Osteoblast (primary cell): ENCODE data around the gene TTC13. TPM values are rescaled to one million over a fixed set of nuclear protein-coding genes. Genes with fewer than 3 reads are reported as not detected.

Source experiments
- DNase-seq: peaks from one replicate; pipeline ENCODE4 v3.0.0; 2011; ENCODE audit warnings: low spot score, mixed read lengths; ENCODE audit not compliant: insufficient read length; ENCODE audit errors: missing footprints
- H2AFZ ChIP-seq: 2 replicates; pipeline ENCODE4 v1.6.0; 2011; ENCODE audit warnings: mild to moderate bottlenecking, low read length
- H3K27ac ChIP-seq: 2 replicates; pipeline ENCODE4 v1.5.1; 2011; ENCODE audit warnings: mild to moderate bottlenecking, low read depth, low read length, moderate library complexity
- H3K27me3 ChIP-seq: 2 replicates; pipeline ENCODE4 v1.6.0; 2012; ENCODE audit warnings: mild to moderate bottlenecking, control low read depth, inconsistent platforms, low read length, moderate library complexity; ENCODE audit not compliant: insufficient read depth
- H3K36me3 ChIP-seq: 2 replicates; pipeline ENCODE4 v1.5.1; 2011; ENCODE audit warnings: mild to moderate bottlenecking, low read length, control low read depth, moderate library complexity; ENCODE audit not compliant: insufficient read depth
- H3K4me1 ChIP-seq: 2 replicates; pipeline ENCODE4 v1.5.1; 2011; ENCODE audit warnings: mild to moderate bottlenecking, low read length, control low read depth, moderate library complexity; ENCODE audit not compliant: insufficient read depth
- H3K4me2 ChIP-seq: 2 replicates; pipeline ENCODE4 v1.6.0; 2011; ENCODE audit warnings: mild to moderate bottlenecking, low read length; ENCODE audit not compliant: insufficient read depth
- H3K4me3 ChIP-seq: fragments of 200-600 bp; sonication (generic); 3 replicates; pipeline ENCODE4 v1.5.1; 2012; ENCODE audit warnings: mild to moderate bottlenecking, low read length, inconsistent platforms; ENCODE audit not compliant: insufficient read depth
- H3K79me2 ChIP-seq: 2 replicates; pipeline ENCODE4 v1.6.0; 2012; ENCODE audit warnings: mild to moderate bottlenecking, low read length, control low read depth, inconsistent platforms; ENCODE audit not compliant: insufficient read depth
- H3K9me3 ChIP-seq: 2 replicates; pipeline ENCODE4 v1.5.1; 2011; ENCODE audit warnings: low read depth, low read length, control low read depth
- H4K20me1 ChIP-seq: 2 replicates; pipeline ENCODE4 v1.6.0; 2012; ENCODE audit warnings: mild to moderate bottlenecking, low read length, control low read depth; ENCODE audit not compliant: insufficient read depth
- CTCF ChIP-seq: IDR thresholded peaks from 2 replicates; pipeline ENCODE4 v1.5.1; 2011; ENCODE audit warnings: mild to moderate bottlenecking, low read depth, low read length, moderate library complexity; ENCODE audit errors: extremely low read depth
- total RNA-seq: library from RNA; depleted of rRNA; stranded (reverse); fragments of >200 nt; gene quantifications from 2 replicates; pipeline ENCODE4 v1.2.3, GENCODE V29; 2012

Gene TTC13
- total RNA-seq, 1 donor: 15.9 TPM

- H3K27me3 ChIP-seq: no peaks in the 10 kb centered on the region
- peak overlapping the region; percentile 53 for H3K4me2 ChIP-seq
- H2AFZ ChIP-seq: no peak overlapping the region
- H4K20me1 ChIP-seq: no peaks in the 10 kb centered on the region
- H3K27ac ChIP-seq: peak overlapping the region; percentile 58
- TF ChIP-seq CTCF: no peak
- peak; percentile 85 for DNase-seq
- H3K79me2 ChIP-seq: no peaks in the 10 kb centered on the region
- peaks cover 32% of the 10 kb centered on the region for H3K4me1 ChIP-seq
- H3K36me3 ChIP-seq: no peaks in the 10 kb centered on the region
- no peaks in the 10 kb centered on the region for H3K9me3 ChIP-seq
- no peak overlapping the region for H3K4me3 ChIP-seq
These were observed 78.8 kb downstream of the TTC13 start for GRCh38 chr1:230899841-230900251.

GRCh38 chr1:230898748-230899147 is 79.9 kb downstream of the TTC13 start:
- Histone ChIP-seq H3K4me1 (peaks cover 32% of the 10 kb centered on the region), H3K4me3 (no peak overlapping the region), H4K20me1 (no peaks in the 10 kb centered on the region), H3K36me3 (no peaks in the 10 kb centered on the region), H3K4me2 (no peak overlapping the region), H3K9me3 (no peaks in the 10 kb centered on the region), H3K79me2 (no peaks in the 10 kb centered on the region), H3K27ac (no peak overlapping the region), H3K27me3 (no peaks in the 10 kb centered on the region), H2AFZ (no peak overlapping the region)
- TF ChIP-seq CTCF: no peak
- DNase-seq: no peak

- H3K27me3 ChIP-seq: no peaks in the 10 kb centered on the region
- no peak for TF ChIP-seq CTCF
These were observed 80.5 kb downstream of the TTC13 start for GRCh38 chr1:230898144-230898543.

GRCh38 chr1:230896779-230897178 is 81.9 kb downstream of the TTC13 start:
- peaks cover 32% of the 10 kb centered on the region for H3K4me1 ChIP-seq
- H3K27me3 ChIP-seq: no peaks in the 10 kb centered on the region
- DNase-seq: no peak
- H3K36me3 ChIP-seq: no peaks in the 10 kb centered on the region
- no peaks in the 10 kb centered on the region for H4K20me1 ChIP-seq
- no peaks in the 10 kb centered on the region for H3K79me2 ChIP-seq
- H3K27ac ChIP-seq: no peak overlapping the region
- no peak overlapping the region for H3K4me3 ChIP-seq
- H3K9me3 ChIP-seq: no peaks in the 10 kb centered on the region
- H2AFZ ChIP-seq: no peak overlapping the region
- H3K4me2 ChIP-seq: no peak overlapping the region
- no peak for TF ChIP-seq CTCF

More at GRCh38 chr1:230898144-230898543, 80.5 kb downstream of the TTC13 start:
- no peak overlapping the region for H3K27ac ChIP-seq
- H2AFZ ChIP-seq: no peak overlapping the region
- H3K36me3 ChIP-seq: no peaks in the 10 kb centered on the region
- no peaks in the 10 kb centered on the region for H3K9me3 ChIP-seq
- no peak for DNase-seq
- H3K79me2 ChIP-seq: no peaks in the 10 kb centered on the region
- H3K4me1 ChIP-seq: peaks cover 32% of the 10 kb centered on the region
- no peak overlapping the region for H3K4me2 ChIP-seq
- H4K20me1 ChIP-seq: no peaks in the 10 kb centered on the region
- no peak overlapping the region for H3K4me3 ChIP-seq
